GM18867 (cell line): ENCODE results near the gene TGFBR3.
A peak's percentile ranks its signal among the peaks of the same experiment; 100 is the strongest.

Source experiments
- ATAC-seq: cut with Tn5 transposase; IDR thresholded peaks from one replicate; pipeline ENCODE4 v1.9.1; 2021; ENCODE audit warnings: mild to moderate bottlenecking, moderate library complexity; ENCODE audit not compliant: unreplicated experiment

TGFBR3 gene

GRCh38 chr1:91827459-91828321, 58.3 kb downstream of the TGFBR3 start:
- no peak for ATAC-seq

DNA sequence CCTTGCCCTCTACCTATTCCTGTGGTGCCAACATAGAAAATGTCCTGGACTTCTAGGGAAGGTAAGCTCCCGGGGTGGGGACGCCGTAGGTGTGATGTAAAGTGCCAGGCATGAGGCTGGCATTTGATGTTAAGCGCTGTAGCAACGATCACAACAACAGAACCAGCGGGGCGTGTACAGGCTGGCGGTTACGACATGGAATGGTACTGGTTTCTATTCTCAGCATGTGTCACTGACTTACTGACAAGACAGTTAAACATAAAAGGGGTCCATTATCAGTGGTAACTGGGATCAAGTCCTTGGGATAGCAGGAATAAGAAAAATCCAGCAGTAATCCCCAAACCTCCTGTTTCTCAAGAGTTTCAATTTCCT, 58.9 kb downstream of the TGFBR3 start:
- no peak for ATAC-seq

DNA sequence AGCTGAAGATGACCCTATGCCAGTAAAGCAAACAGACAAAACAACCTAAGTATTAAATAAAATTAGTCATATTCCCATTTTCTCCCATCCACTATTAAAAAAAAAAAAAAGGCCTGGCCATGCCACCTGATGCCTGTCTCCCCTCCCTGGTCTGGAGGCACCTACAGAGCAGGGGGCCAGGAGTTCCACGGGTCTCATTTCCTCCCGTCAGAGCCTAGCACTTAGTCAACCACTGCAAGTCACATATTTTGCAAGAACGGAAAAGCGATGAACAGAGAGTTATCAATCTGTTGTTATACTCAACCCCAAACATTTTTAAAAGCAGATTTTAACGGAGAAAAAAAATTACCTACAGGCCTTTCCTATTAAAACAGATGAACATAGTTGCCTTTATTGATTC, 59.3 kb downstream of the TGFBR3 start:
- no peak for ATAC-seq

DNA sequence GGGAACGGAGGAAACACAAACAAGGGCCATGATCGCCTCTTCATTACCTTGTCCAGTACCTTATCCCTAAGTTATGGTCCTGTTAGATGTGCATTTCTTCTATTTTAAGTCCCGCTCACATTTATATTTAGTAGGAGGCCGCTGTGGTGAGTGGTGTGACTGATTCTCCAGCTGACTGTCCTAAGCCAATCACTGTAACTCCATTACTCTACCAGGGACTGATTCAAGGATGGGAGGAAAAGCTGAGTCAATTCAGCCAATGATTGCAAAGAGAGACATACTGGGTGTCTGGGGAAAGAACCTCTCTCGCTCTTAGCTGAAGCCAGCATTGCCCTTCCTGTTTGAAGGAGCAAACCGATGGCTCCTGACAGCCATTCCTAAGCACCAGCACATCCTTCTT, 59.7 kb downstream of the TGFBR3 start:
- ATAC-seq = no peak

GRCh38 chr1:91821126-91821868, 64.7 kb downstream of the TGFBR3 start:
- no peak for ATAC-seq

GRCh38 chr1:91819038-91819788, 66.7 kb downstream of the TGFBR3 start:
- no peak for ATAC-seq

- ATAC-seq = no peak
These were observed 67.3 kb downstream of the TGFBR3 start for GRCh38 chr1:91818713-91818975.

- no peak for ATAC-seq
These were observed 68.6 kb downstream of the TGFBR3 start for GRCh38 chr1:91817211-91817905.

DNA sequence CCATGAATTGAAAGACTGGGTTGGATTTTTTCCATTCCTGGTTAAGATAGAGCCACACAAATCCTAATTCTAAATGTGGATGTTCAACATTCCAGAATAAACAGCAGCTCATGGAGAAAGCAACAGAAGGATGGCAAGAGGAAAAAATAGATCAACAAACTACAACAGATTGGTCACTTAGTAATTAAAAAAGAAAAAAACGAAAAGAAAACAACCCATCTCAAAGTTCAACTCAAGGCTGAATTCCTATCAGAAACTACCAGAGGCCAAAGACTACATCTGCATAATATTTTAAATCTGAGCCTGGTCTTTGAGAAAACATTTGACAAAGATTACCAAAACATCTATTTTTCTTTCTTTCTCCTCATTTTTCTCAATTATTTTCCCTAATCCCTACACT, 69.9 kb downstream of the TGFBR3 start:
- no peak for ATAC-seq

DNA sequence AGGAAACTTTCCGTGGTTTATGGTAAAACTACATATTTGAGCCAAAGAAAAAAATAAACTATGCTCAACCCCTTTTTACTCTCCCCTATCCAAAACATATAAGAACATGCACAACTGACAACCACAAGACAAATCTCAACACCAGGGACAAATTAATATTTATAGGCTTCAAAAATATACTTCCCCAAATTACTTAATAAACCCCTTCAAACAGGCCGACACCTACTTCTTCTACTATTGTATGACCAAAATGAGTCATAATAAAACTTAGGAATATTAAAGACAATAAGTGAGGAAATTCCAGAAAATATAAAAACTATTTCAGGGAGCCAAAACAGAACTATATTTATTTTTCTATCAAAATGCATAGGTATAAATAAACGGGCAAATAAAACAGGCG, 71.5 kb downstream of the TGFBR3 start:
- no peak for ATAC-seq

- ATAC-seq = no peak
These were observed 72.1 kb downstream of the TGFBR3 start for GRCh38 chr1:91813813-91814212.

DNA sequence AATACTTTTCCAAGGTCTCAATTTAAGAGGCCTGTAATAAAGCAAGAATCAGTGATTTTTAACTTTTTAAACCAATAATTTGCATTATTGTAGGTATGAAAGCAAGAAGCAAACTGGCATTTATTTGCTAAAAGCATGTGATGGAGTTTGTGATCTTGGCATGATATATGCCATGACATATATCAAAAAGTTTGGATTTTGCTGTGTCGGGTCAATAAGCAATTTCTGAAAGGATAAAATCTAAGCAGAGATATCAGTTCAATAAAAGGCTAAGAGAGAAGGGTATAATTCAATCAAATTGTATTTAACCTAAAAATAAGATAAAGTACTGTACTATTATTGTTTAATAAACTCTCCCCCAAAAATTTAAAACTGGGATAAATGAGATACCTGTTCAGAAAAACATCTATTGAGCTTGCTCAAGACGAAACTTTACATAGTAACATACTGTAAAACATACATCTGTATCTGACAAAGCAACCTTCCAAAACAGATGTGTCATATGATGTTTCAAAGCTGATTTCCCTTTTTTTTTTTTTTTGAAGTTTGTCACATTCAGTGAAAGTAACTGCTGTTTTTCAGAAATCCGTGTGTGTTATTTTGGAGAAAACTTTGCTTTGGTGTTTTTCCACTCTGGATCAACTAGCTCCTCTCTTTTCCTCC, 74.5 kb downstream of the TGFBR3 start:
- ATAC-seq = no peak

DNA sequence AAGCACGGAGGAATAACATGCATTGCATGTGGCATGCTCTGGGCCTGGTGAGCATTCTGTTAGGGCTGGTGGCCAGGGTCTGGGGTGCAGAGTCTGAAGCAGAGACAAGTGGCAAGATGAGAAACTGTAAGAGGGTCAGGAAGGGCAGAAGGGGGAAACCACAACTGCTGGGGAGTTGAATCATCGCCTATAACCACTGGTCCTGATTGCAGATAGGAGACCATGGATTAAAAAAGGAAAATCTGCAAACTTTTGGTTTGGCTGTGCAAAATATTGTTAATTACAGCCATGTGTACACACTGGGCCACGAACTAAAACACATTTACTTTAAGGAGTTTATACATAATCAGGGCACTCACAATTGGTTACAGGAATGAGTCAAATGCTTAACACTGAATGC, 76.6 kb downstream of the TGFBR3 start:
- ATAC-seq = no peak

DNA sequence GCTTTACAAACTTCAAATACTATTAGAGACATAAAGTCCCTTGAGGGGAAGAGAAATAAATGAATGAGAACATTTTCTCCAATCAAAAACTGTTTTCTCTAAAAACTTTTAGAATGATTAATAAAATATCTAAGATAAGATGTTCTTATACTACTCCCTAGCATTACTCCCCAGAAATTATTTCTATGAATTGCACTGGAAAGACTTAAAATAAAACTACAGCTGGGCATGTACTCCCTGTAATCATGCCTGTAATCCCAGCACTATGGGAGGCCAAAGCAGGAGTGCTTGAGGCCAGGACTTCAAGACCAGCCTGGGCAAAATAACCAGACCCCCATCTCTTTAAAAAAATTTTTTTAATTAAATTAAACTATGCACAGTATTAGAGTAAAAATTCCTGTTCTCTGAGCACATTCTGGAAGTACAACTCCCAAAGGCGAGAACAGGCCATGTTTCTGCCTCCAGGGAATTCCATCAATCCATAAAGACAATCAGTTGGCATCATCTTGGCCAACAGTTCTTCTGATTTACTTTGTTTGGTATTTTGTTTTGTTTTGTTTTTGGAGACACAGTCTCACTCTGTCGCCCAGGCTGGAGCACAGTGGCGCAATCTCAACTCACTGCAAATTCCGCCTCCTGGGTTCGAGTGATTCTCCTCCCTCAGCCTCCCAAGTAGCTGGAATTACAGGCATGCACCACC, 77.9 kb downstream of the TGFBR3 start:
- ATAC-seq = no peak

DNA sequence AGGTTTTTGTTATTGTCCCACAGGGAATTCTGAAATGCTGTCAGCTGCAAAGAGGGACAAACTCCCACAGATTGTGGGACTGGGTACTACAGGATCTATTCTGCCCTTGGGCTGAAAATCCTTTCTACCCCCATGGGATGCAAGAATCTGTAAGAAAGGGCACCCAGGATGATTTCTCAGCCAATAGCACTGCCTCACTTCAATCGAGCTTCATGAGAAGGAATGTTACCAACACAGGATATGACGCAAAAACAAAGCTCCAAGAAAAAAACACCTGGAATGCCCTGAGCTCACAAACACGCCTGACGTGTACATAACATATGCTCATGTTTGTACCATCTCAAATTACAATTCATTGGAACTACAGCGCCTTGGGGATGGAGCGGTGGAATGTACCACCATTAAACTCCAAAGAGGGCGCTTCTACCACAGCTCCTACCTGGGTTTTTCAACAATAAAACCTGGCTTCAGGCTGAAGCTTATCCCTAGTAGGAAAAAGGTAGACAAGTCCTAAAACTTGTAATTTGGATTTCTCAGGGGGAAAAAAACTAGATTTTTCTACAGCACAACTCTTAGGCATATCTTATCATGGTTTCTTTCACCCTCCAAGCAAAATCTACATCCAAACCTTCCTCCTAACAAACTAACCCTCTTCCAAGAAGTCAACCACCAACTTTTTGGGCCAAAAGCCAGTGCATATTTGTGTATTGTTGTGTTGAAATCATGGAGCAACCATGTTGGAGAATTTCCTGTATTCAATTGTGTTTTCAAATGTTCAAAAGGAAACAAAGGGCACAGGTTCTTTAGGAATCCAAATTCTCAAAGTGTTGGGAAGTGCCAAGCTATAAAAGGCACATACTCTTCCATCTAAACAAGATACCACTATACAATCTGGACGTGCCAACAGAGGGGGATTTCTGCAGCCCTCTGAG, 78.9 kb downstream of the TGFBR3 start:
- no peak for ATAC-seq

- ATAC-seq = no peak
These were observed 79.7 kb downstream of the TGFBR3 start for GRCh38 chr1:91806181-91806768.

- ATAC-seq = no peak
These were observed 80.6 kb downstream of the TGFBR3 start for GRCh38 chr1:91805311-91805801.

DNA sequence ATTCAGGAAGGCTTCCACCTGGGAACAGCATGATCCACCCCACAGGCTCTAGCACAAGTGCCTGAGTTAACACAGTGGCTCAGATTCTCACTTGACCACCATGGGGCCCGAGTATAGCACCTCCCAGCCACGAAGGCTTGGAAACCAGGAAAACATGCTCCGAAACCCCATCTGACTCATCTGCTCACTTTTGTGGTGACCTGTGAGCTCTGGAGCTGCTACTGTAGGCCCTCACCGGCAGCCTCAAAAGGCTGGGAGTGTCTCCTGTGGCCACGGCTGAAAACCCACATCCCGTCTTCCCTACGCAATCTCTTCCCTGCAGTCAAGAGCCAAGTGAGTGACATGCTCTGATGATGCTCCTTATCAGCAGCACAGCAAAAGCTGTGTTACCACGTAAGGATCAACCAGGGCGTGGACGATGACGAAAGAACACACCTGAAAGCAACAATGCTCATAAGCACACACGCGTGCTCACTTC, 81.4 kb downstream of the TGFBR3 start:
- ATAC-seq = peak; percentile 27
